HepG2 (cell line): ENCODE results near the gene KDM4B. TPM values are rescaled to one million over a fixed set of nuclear protein-coding genes. Genes with fewer than 3 reads are reported as not detected.

Experiments used
- DRAP1 ChIP-seq: IDR thresholded peaks from 2 replicates; pipeline ENCODE4 v1.6.1; 2016; ENCODE audit warnings: missing genetic modification reagents, missing compliant biosample characterization
- FOSL2 ChIP-seq: sonication (generic); formaldehyde crosslinking; IDR thresholded peaks from 2 replicates; pipeline ENCODE4 v1.4.0; 2020; ENCODE audit warnings: missing genetic modification reagents
- FOXK1 ChIP-seq: sonication (generic); formaldehyde crosslinking; IDR thresholded peaks from 2 replicates; pipeline ENCODE4 v1.4.0; 2020; ENCODE audit warnings: low read depth, missing genetic modification reagents, borderline replicate concordance
- MAZ ChIP-seq, 2 experiments: sonication (generic) in 1 of 2; formaldehyde crosslinking in 1 of 2; IDR thresholded peaks; 2 replicates each; pipeline versions ENCODE4 v1.5.0 to v1.6.1; 2012 to 2020; ENCODE audit warnings: low read depth in 2 of 2, mild to moderate bottlenecking in 2 of 2, borderline replicate concordance in 1 of 2, improper control_type of control experiment in 1 of 2, low read length in 1 of 2, missing genetic modification reagents in 1 of 2, moderate library complexity in 1 of 2
- MED8 ChIP-seq: sonication (generic); formaldehyde crosslinking; IDR thresholded peaks from 2 replicates; pipeline ENCODE4 v1.8.1; 2023; ENCODE audit warnings: mild to moderate bottlenecking, missing genetic modification reagents; ENCODE audit not compliant: insufficient replicate concordance
- MTERF4 ChIP-seq: sonication (generic); formaldehyde crosslinking; IDR thresholded peaks from 2 replicates; pipeline ENCODE4 v1.8.0; 2023; ENCODE audit warnings: mild to moderate bottlenecking, missing genetic modification reagents
- NFKBIZ ChIP-seq: IDR thresholded peaks from 2 replicates; pipeline ENCODE4 v1.6.1; 2018; ENCODE audit warnings: missing genetic modification reagents, missing compliant biosample characterization
- PATZ1 ChIP-seq: sonication (generic); formaldehyde crosslinking; IDR thresholded peaks from 2 replicates; pipeline ENCODE4 v1.4.0; 2020; ENCODE audit warnings: missing genetic modification reagents
- RARG ChIP-seq: sonication (generic); formaldehyde crosslinking; IDR thresholded peaks from 2 replicates; pipeline ENCODE4 v1.4.0; 2020; ENCODE audit warnings: low read depth, mild to moderate bottlenecking, missing genetic modification reagents
- SIN3A ChIP-seq: IDR thresholded peaks from 2 replicates; pipeline ENCODE4 v1.6.1; 2011; ENCODE audit warnings: low read depth, mild to moderate bottlenecking, control low read depth, low read length, borderline replicate concordance
- SYNCRIP ChIP-seq: fragments of 200-400 bp; formaldehyde crosslinking; IDR thresholded peaks from 2 replicates; pipeline ENCODE4 v1.6.1; 2018; ENCODE audit warnings: mild to moderate bottlenecking, low read depth, low read length; ENCODE audit not compliant: insufficient read depth
- ZKSCAN5 ChIP-seq: sonication (generic); formaldehyde crosslinking; IDR thresholded peaks from 2 replicates; pipeline ENCODE4 v1.5.1; 2020; ENCODE audit warnings: mild to moderate bottlenecking, missing genetic modification reagents
- ZMYM4 ChIP-seq: sonication (generic); formaldehyde crosslinking; IDR thresholded peaks from 2 replicates; pipeline ENCODE4 v1.8.1; 2023; ENCODE audit warnings: mild to moderate bottlenecking, missing genetic modification reagents
- ZNF274 ChIP-seq: sonication (generic); formaldehyde crosslinking; IDR thresholded peaks from 2 replicates; pipeline ENCODE4 v1.5.1; 2020; ENCODE audit warnings: mild to moderate bottlenecking, missing genetic modification reagents
- ZNF280B ChIP-seq: sonication (generic); formaldehyde crosslinking; IDR thresholded peaks from 2 replicates; pipeline ENCODE4 v1.5.0; 2020; ENCODE audit warnings: missing genetic modification reagents, mild to moderate bottlenecking, borderline replicate concordance
- ZNF432 ChIP-seq: sonication (generic); formaldehyde crosslinking; IDR thresholded peaks from 2 replicates; pipeline ENCODE4 v1.5.0; 2020; ENCODE audit warnings: missing genetic modification reagents, mild to moderate bottlenecking, borderline replicate concordance
- ZNF512 ChIP-seq: sonication (generic); formaldehyde crosslinking; IDR thresholded peaks from 2 replicates; pipeline ENCODE4 v1.4.0; 2020; ENCODE audit warnings: mild to moderate bottlenecking, missing genetic modification reagents
- ZNF574 ChIP-seq: sonication (generic); formaldehyde crosslinking; IDR thresholded peaks from 2 replicates; pipeline ENCODE4 v1.4.0; 2020; ENCODE audit warnings: missing genetic modification reagents
- polyA plus RNA-seq, 8 experiments: library from polyadenylated mRNA; depleted of rRNA in 3 of 8; stranded (reverse) in 7 of 8; unstranded in 1 of 8; fragments of >200 nt; fragmentation: Illumina TruSeq in 4 of 8; extraction: Trizol in 4 of 8; gene quantifications; 2 replicates each; pipeline versions ENCODE4 v1.2.1 to v1.2.3, GENCODE V29; 2011 to 2016; ENCODE audit warnings: low read depth in 4 of 8, missing spikeins in 1 of 8, mixed read lengths in 1 of 8; ENCODE audit not compliant: insufficient read depth in 1 of 8
- total RNA-seq, 5 experiments: library from RNA; depleted of rRNA; stranded (reverse); fragments of >200 nt; fragmentation: Illumina TruSeq; extraction: Trizol; gene quantifications; 2 replicates each; pipeline ENCODE4 v1.2.3, GENCODE V29; 2016; ENCODE audit warnings: low read depth in 1 of 5

The KDM4B gene
- total and polyA plus RNA-seq, 2 of the 13 experiments (the other 11 are each of a cell fraction or from before 2014, with no cell fraction given) = 4.9 to 14.6 TPM

GRCh38 chr19:5154129-5154798, 185.4 kb downstream of the KDM4B start (continued):
- TF ChIP-seq SYNCRIP (no peak), MAZ (IDR thresholded peaks at IDR 0.05; ENCODE audit: borderline replicate concordance, low read depth, low read length) (peak; percentile 60; the same call in 1 of the 2 replicates), MAZ (CRISPR knock-in tag; IDR thresholded peaks at IDR 0.05; ENCODE audit: low read depth) (no peak), NFKBIZ (CRISPR knock-in tag) (no peak), SIN3A (no peak), MTERF4 (CRISPR knock-in tag) (no peak), ZMYM4 (CRISPR knock-in tag) (no peak), MED8 (no peak), DRAP1 (CRISPR knock-in tag) (no peak), ZNF512 (CRISPR knock-in tag) (no peak), PATZ1 (CRISPR knock-in tag) (0 out of 2 replicates have a peak, but pooled peaks have one; percentile 27), ZNF280B (CRISPR knock-in tag) (no peak), ZNF274 (no peak), ZKSCAN5 (no peak), RARG (CRISPR knock-in tag) (no peak), FOXK1 (CRISPR knock-in tag) (no peak), ZNF574 (CRISPR knock-in tag) (0 out of 2 replicates have a peak, but pooled peaks have one; percentile 18), ZNF432 (CRISPR knock-in tag) (no peak), FOSL2 (no peak)
